OCI-LY7 (cell line): ENCODE measurements around the gene MN1. TPM values are rescaled to one million over a fixed set of nuclear protein-coding genes. Genes with fewer than 3 reads are reported as not detected.

Experiments
- BruUV-seq: library from RNA; stranded (reverse); fragments of 400-500 nt; replicated peaks from 2 replicates; lab custom pipeline; 2021; lab: Mats Ljungman, UMichigan
- CTCF ChIA-PET: fragments of 300-600 bp; sonication (Branson Sonifier 250); formaldehyde crosslinking; loops from one replicate; lab custom pipeline; 2022; ENCODE audit warnings: antibody characterized with exemption; ENCODE audit not compliant: unreplicated experiment; lab: Charles Lee
- POLR2A ChIA-PET: fragments of 300-600 bp; sonication (Branson Sonifier 250); formaldehyde crosslinking; loops from one replicate; lab custom pipeline; 2022; ENCODE audit warnings: antibody characterized with exemption; lab: Charles Lee
- DNase-seq: peaks from one replicate; pipeline ENCODE4 v3.0.0-alpha.2; 2015; ENCODE audit warnings: low spot score
- H2AFZ ChIP-seq: fragments of 200-600 bp; sonication (generic), shearing (Covaris generic); 2 replicates; pipeline ENCODE4 v1.6.1; 2014; ENCODE audit warnings: mild to moderate bottlenecking, antibody characterized with exemption, low read length, moderate library complexity
- H3K27ac ChIP-seq: fragments of 200-600 bp; sonication (generic); 2 replicates; pipeline ENCODE4 v1.5.1; 2014; ENCODE audit warnings: mixed run types, low read depth, mild to moderate bottlenecking, moderate library complexity, low read length, inconsistent platforms; ENCODE audit not compliant: poor library complexity, severe bottlenecking
- H3K36me3 ChIP-seq: fragments of 200-600 bp; sonication (generic); 2 replicates; pipeline ENCODE4 v1.6.1; 2014; ENCODE audit warnings: mild to moderate bottlenecking, antibody characterized with exemption, low read length, moderate library complexity, mixed read lengths; ENCODE audit not compliant: insufficient read depth
- H3K4me1 ChIP-seq: fragments of 200-600 bp; sonication (generic); 2 replicates; pipeline ENCODE4 v1.5.1; 2014; ENCODE audit warnings: mild to moderate bottlenecking, low read length; ENCODE audit not compliant: insufficient read depth, poor library complexity, severe bottlenecking
- H3K4me2 ChIP-seq: fragments of 200-600 bp; sonication (generic); 2 replicates; pipeline ENCODE4 v1.6.1; 2014; ENCODE audit warnings: mild to moderate bottlenecking, low read length
- H3K4me3 ChIP-seq: fragments of 200-600 bp; sonication (generic); 2 replicates; pipeline ENCODE4 v1.5.1; 2014; ENCODE audit warnings: mild to moderate bottlenecking, low read depth, low read length; ENCODE audit not compliant: poor library complexity, severe bottlenecking
- H3K79me2 ChIP-seq: fragments of 200-600 bp; sonication (generic); 2 replicates; pipeline ENCODE4 v1.6.1; 2016; ENCODE audit warnings: low read depth, mild to moderate bottlenecking, low read length, moderate library complexity, mixed read lengths; ENCODE audit not compliant: insufficient read depth
- H3K9me2 ChIP-seq: fragments of 200-600 bp; sonication (generic); 2 replicates; pipeline ENCODE4 v1.6.1; 2016; ENCODE audit warnings: mild to moderate bottlenecking, low read length, mixed read lengths; ENCODE audit not compliant: insufficient read depth
- H3K9me3 ChIP-seq: fragments of 200-600 bp; sonication (generic); 2 replicates; pipeline ENCODE4 v1.6.1; 2014; ENCODE audit warnings: mild to moderate bottlenecking, mixed run types, low read length, mixed read lengths
- H4K20me1 ChIP-seq: fragments of 200-600 bp; sonication (generic); 2 replicates; pipeline ENCODE4 v1.6.1; 2014; ENCODE audit warnings: mild to moderate bottlenecking, antibody characterized with exemption, low read length, moderate library complexity, mixed read lengths; ENCODE audit not compliant: insufficient read depth
- EZH2phosphoT487 ChIP-seq: fragments of 200-600 bp; sonication (generic); IDR thresholded peaks from 2 replicates; pipeline ENCODE4 v1.6.1; 2018; ENCODE audit warnings: low read depth, borderline replicate concordance, mild to moderate bottlenecking, mixed run types, antibody characterized with exemption, low read length, moderate library complexity, mixed read lengths
- intact Hi-C: fragments of 100-400 bp; cut with micrococcal nuclease; formaldehyde crosslinking; loops from one replicate; pipeline ENCODE4 v1.10.0; 2022; ENCODE audit not compliant: unreplicated experiment
- total RNA-seq, 2 experiments: library from RNA; depleted of rRNA in 1 of 2; stranded (reverse); fragments of >200 nt in 1 of 2; shearing (Covaris generic) in 1 of 2; gene quantifications; 2 replicates each; pipeline ENCODE4 v1.2.3, GENCODE V29; 2014 to 2022
- TF ChIP-seq, protein P1 (sequence below): fragments of 200-600 bp; sonication (generic); conservative IDR thresholded peaks from 2 replicates; pipeline ENCODE4 v1.5.1; 2014; ENCODE audit warnings: mild to moderate bottlenecking, antibody characterized with exemption, low read length, moderate library complexity, mixed read lengths

The MN1 gene
- total RNA-seq, 2 experiments from 2014 or later: 0.47 TPM; not detected in 1

DNA sequence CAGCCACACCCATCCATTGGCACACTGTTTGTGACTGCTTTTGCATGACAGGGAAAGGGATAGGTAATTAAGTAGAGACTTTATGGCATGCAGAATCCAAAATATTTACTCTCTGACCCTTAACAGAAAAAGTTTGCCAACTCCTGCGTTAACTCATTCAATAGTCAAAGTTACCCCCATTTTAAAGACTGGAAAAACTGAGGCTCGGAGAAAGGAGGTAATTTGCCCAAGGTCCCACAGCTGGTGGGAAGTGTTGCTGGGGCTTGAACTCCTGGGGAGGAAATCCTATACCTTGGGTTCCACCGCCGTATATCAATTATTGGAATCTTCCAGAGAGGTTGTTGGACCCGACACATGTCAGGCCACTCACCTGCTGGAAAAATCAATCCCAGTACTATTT lies 29.9 kb downstream of the MN1 start:
- no peaks in the 10 kb centered on the region for H3K9me3 ChIP-seq
- DNase-seq: no peak
- no peaks in the 10 kb centered on the region for H3K9me2 ChIP-seq
- CTCF ChIA-PET: no interaction called here
- H3K4me3 ChIP-seq: no peak overlapping the region
- no peak for TF ChIP-seq EZH2phosphoT487
- TF ChIP-seq, protein P1, sequence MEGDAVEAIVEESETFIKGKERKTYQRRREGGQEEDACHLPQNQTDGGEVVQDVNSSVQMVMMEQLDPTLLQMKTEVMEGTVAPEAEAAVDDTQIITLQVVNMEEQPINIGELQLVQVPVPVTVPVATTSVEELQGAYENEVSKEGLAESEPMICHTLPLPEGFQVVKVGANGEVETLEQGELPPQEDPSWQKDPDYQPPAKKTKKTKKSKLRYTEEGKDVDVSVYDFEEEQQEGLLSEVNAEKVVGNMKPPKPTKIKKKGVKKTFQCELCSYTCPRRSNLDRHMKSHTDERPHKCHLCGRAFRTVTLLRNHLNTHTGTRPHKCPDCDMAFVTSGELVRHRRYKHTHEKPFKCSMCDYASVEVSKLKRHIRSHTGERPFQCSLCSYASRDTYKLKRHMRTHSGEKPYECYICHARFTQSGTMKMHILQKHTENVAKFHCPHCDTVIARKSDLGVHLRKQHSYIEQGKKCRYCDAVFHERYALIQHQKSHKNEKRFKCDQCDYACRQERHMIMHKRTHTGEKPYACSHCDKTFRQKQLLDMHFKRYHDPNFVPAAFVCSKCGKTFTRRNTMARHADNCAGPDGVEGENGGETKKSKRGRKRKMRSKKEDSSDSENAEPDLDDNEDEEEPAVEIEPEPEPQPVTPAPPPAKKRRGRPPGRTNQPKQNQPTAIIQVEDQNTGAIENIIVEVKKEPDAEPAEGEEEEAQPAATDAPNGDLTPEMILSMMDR: no peak
- H4K20me1 ChIP-seq: no peaks in the 10 kb centered on the region
- intact Hi-C loops: no loop called here
- POLR2A ChIA-PET: no interaction called here
- H3K4me1 ChIP-seq: no peaks in the 10 kb centered on the region
- no TSS peak for BruUV-seq
- no peaks in the 10 kb centered on the region for H3K36me3 ChIP-seq
- H3K27ac ChIP-seq: no peak overlapping the region
- no peak overlapping the region for H2AFZ ChIP-seq
- no peak overlapping the region for H3K4me2 ChIP-seq
- no peaks in the 10 kb centered on the region for H3K79me2 ChIP-seq

DNA sequence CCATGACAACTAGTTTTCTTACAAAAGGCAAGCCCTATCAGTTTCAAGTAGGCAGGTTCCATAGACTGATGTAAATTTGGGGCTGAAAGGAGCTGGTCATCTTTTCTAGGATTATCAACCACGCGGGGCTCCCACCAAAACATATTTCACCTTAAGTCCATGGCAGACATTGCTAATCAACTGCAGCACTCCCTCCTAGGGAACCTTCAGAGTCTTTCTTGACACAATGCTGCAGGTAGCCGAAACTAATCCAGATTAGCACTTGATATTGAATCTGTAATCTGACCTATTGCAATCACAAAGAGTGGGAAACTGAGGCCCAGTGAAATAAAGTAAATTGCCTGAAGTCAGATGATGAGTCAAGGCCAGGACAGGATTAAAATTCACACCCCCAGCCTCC lies 32.5 kb downstream of the MN1 start:
- TF ChIP-seq, protein P1: no peak
- TF ChIP-seq EZH2phosphoT487: no peak
- Histone ChIP-seq H3K9me2 (no peaks in the 10 kb centered on the region), H3K9me3 (no peaks in the 10 kb centered on the region), H3K36me3 (no peaks in the 10 kb centered on the region), H4K20me1 (no peaks in the 10 kb centered on the region), H3K79me2 (no peaks in the 10 kb centered on the region), H2AFZ (no peak overlapping the region), H3K27ac (no peak overlapping the region), H3K4me1 (no peaks in the 10 kb centered on the region), H3K4me2 (no peak overlapping the region), H3K4me3 (no peak overlapping the region)
- POLR2A ChIA-PET: no interaction called here
- no peak for DNase-seq
- no TSS peak for BruUV-seq
- CTCF ChIA-PET: no interaction called here
- intact Hi-C loops: no loop called here

DNA sequence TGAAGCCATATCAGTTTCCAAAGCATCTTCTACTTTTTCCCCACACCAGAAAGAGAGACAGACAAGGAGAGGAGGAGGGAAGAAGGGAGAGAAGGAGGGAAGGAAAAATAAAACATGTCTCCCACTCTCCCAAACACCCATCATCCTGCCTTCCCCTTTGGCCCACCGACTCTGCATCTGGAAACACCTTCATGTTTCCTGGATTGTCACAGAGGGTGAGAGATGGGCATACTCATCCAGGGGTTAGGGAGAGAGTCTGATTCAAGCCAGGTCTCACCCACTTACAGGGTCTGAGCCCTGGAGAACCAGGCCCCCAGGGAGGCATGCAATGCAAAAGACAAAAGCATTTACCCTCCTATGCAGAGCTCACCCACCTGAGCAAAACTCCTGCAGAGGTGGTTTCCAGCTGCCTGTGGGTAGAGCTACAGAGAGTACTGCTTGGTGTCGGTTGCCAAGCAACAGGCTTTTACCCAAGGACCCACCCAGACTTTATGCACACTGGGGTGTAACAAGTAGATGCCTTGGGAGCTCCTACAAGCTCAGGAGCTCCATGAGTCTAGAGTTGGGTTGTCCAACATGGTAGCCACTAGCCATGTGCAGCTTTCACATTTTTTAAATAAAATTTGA lies 33.4 kb downstream of the MN1 start:
- Histone ChIP-seq H3K9me3 (no peaks in the 10 kb centered on the region), H3K9me2 (no peaks in the 10 kb centered on the region), H2AFZ (no peak overlapping the region), H3K4me2 (no peak overlapping the region), H4K20me1 (no peaks in the 10 kb centered on the region), H3K4me3 (no peak overlapping the region), H3K4me1 (no peaks in the 10 kb centered on the region), H3K36me3 (no peaks in the 10 kb centered on the region), H3K27ac (no peak overlapping the region), H3K79me2 (no peaks in the 10 kb centered on the region)
- BruUV-seq: no TSS peak
- ChIA-PET CTCF (no interaction called here), POLR2A (no interaction called here)
- DNase-seq: no peak
- intact Hi-C loops: no loop called here
- TF ChIP-seq, protein P1: no peak
- no peak for TF ChIP-seq EZH2phosphoT487
